ENCODE measurements around the gene RHBDF1.

The RHBDF1 gene

DNA sequence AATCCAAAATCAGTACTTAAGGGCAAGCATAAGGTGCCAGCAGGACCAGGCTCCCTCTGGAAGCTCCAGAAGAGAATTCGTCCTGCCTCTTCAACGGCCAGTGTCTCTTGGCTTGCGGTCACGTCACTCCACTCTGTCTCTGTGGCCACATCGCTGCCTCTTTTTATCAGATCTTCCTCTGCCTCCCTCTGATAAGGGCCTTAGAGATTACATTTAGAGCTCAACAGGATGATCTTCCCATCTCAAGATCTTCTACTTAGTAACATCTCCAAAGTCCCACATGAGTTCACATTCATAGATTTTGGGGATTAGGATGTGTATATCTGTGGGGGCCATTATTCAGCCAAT lies 22.5 kb upstream of the RHBDF1 start:
- Histone ChIP-seq H3K27ac (ENCODE audit: low read depth, low read length) (no peak overlapping the region), H2AFZ (ENCODE audit: low read length, unreplicated experiment) (no peak overlapping the region), H3K27me3 (ENCODE audit: insufficient read depth, low read length) (no peaks in the 10 kb centered on the region), H3K36me3 (ENCODE audit: insufficient read depth, low read length) (peaks cover 4% of the 10 kb centered on the region; the same call in 1 of the 2 replicates), H3K4me3 (ENCODE audit: low read depth, low read length) (no peak overlapping the region), H3K79me2 (ENCODE audit: control insufficient read depth, insufficient read depth, low read length, unreplicated experiment) (no peaks in the 10 kb centered on the region), H3K4me1 (ENCODE audit: control insufficient read depth, insufficient read depth, low read length, unreplicated experiment) (peaks cover 11% of the 10 kb centered on the region)

DNA sequence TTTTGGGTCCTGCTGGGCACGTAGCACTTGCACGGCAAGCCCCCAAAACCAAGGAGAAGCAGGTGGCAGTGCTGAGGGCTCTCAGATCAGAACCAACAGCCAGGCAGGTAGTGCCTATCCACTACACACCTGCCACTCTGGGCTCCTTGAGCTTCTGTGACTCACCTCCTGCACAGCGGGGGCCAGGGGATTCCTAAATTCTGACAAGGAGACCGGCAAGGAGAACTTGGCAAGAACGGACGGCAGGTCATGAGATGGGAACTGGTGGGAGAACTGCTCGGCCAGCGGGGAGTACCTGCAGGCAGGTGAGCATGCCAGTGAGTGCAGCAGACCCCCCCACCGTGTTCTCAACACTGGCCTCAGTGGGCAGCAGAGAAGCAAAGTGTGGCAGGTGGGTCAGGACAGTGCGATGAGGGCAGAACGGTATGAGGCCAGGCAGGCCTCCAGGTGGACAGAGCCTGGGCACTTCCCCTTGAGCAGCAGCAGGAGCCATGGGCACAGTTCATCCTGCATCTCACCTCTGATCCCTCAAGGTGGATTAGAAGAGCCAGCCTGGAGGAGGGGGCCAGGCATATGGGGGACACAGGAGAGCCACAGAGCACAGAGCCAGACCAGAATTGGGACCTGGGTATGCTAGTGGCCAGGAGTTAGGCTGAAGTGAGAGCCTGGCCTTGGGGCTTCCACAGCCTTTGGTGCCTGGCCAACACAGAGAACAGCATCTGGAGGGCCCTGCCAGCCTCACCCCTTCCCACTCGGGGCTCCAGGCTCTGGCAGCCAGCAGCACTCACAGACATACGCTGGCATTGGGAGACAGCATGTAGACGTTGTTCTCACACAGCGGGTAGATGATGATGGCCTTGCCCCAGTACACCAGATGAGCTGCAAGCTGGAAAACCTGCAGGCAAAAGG lies 20.3 kb upstream of the RHBDF1 start:
- no peaks in the 10 kb centered on the region for H3K79me2 ChIP-seq (ENCODE audit: control insufficient read depth, insufficient read depth, low read length, unreplicated experiment)
- no peak overlapping the region for H2AFZ ChIP-seq (ENCODE audit: low read length, unreplicated experiment)
- H3K4me1 ChIP-seq (ENCODE audit: control insufficient read depth, insufficient read depth, low read length, unreplicated experiment), result peaks cover 11% of the 10 kb centered on the region
- H3K4me3 ChIP-seq (ENCODE audit: low read depth, low read length), result no peak overlapping the region
- no peaks in the 10 kb centered on the region for H3K27me3 ChIP-seq (ENCODE audit: insufficient read depth, low read length)
- no peak overlapping the region for H3K27ac ChIP-seq (ENCODE audit: low read depth, low read length)
- peaks cover 7% of the 10 kb centered on the region; the same call in 1 of the 2 replicates for H3K36me3 ChIP-seq (ENCODE audit: insufficient read depth, low read length)

DNA sequence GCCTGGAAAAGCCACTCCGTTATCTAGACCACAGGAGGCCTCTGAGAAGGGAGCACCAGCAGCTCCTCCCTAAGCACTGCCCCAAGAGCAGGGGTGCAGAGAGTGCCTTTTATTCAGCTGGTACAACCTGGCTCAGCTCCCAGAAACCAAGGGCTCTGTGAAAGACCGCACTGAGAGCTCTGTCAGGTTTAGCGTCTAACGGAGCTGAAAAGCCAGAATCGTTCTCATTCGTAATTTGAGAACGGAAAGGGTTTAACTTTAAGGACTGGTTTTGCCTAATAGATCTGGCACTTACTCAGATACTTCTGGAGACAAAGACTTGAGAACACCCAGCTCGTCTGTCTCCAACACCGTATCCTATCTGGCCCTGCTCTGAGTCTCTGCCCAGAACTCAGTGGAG lies 19.1 kb upstream of the RHBDF1 start:
- H3K79me2 ChIP-seq (ENCODE audit: control insufficient read depth, insufficient read depth, low read length, unreplicated experiment), result no peaks in the 10 kb centered on the region
- no peaks in the 10 kb centered on the region for H3K27me3 ChIP-seq (ENCODE audit: insufficient read depth, low read length)
- H3K36me3 ChIP-seq (ENCODE audit: insufficient read depth, low read length), result peaks cover 7% of the 10 kb centered on the region; the same call in 1 of the 2 replicates
- no peak overlapping the region for H2AFZ ChIP-seq (ENCODE audit: low read length, unreplicated experiment)
- H3K4me3 ChIP-seq (ENCODE audit: low read depth, low read length), result no peak overlapping the region
- H3K27ac ChIP-seq (ENCODE audit: low read depth, low read length), result no peak overlapping the region
- peaks cover 11% of the 10 kb centered on the region for H3K4me1 ChIP-seq (ENCODE audit: control insufficient read depth, insufficient read depth, low read length, unreplicated experiment)

DNA sequence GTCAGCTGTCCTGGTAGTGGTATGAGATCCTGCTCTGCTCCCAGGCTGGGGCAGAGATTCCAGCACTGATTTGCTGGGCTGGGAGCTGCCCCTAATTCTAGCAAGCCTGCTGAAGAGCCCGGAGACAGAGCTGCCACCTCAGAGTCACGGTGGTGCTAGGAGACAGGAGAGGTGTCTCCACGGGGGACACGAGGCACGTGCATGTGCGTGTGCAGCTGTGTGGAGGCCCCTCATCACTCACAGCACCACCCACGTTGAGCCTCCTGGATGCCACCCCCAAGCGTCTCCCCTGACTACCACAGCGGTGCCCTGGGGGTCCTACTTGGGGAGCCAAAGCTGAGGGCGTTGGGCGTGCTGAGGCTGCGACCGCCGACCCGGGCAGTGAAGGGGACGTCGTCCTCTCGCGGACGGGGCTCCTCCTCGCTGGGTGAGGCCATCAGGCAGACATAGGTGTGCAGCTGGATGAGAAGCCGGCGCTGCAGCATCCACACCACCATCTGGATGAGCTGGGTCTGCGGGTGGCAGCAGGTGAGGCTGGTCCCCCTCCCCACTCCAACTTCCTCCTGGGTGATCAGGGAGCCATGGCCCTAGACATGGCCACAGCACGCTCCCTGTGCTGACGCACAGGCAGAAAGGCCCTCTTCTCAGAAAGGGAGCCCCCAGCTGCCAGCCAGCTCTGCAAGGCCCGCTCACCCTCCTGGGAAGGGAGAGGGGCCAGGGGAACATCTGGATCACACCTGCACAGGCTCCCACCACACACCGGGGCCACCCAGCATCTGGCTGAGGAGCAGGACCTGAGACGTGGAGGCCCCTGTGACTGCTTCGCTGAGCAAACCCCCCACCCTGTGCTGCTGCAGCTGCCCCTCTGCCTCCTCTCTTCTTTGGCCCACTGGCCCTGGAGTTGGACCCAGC lies 17.2 kb upstream of the RHBDF1 start:
- no peak overlapping the region for H3K4me3 ChIP-seq (ENCODE audit: low read depth, low read length)
- H3K36me3 ChIP-seq (ENCODE audit: insufficient read depth, low read length), result peaks cover 4% of the 10 kb centered on the region; the same call in 1 of the 2 replicates
- H2AFZ ChIP-seq (ENCODE audit: low read length, unreplicated experiment), result no peak overlapping the region
- H3K27me3 ChIP-seq (ENCODE audit: insufficient read depth, low read length), result no peaks in the 10 kb centered on the region
- H3K79me2 ChIP-seq (ENCODE audit: control insufficient read depth, insufficient read depth, low read length, unreplicated experiment), result no peaks in the 10 kb centered on the region
- H3K27ac ChIP-seq (ENCODE audit: low read depth, low read length), result no peak overlapping the region
- peaks cover 18% of the 10 kb centered on the region for H3K4me1 ChIP-seq (ENCODE audit: control insufficient read depth, insufficient read depth, low read length, unreplicated experiment)

DNA sequence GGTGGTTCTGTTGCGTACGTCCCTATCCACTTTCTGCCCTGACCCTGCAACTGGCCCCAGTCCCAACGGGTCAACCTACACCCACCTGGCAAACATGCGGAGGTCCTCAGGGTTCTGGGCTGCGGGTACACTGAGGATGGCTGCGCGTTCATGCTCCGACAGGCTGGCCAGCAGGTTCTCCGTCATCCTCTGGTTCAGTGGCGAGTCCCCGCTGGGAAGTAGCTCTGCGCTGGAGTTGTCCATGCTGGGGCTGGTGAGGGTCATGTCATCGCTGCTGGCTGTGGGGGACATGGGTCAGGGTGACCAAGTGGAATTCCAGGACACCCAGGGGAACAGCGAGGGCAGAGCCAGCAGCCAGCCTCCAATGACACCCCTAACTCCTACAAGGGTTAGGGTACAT lies 16.2 kb upstream of the RHBDF1 start:
- Histone ChIP-seq H3K4me1 (ENCODE audit: control insufficient read depth, insufficient read depth, low read length, unreplicated experiment) (peaks cover 19% of the 10 kb centered on the region), H2AFZ (ENCODE audit: low read length, unreplicated experiment) (no peak overlapping the region), H3K27ac (ENCODE audit: low read depth, low read length) (no peak overlapping the region), H3K79me2 (ENCODE audit: control insufficient read depth, insufficient read depth, low read length, unreplicated experiment) (no peaks in the 10 kb centered on the region), H3K36me3 (ENCODE audit: insufficient read depth, low read length) (peaks cover 4% of the 10 kb centered on the region; the same call in 1 of the 2 replicates), H3K27me3 (ENCODE audit: insufficient read depth, low read length) (no peaks in the 10 kb centered on the region), H3K4me3 (ENCODE audit: low read depth, low read length) (no peak overlapping the region)

DNA sequence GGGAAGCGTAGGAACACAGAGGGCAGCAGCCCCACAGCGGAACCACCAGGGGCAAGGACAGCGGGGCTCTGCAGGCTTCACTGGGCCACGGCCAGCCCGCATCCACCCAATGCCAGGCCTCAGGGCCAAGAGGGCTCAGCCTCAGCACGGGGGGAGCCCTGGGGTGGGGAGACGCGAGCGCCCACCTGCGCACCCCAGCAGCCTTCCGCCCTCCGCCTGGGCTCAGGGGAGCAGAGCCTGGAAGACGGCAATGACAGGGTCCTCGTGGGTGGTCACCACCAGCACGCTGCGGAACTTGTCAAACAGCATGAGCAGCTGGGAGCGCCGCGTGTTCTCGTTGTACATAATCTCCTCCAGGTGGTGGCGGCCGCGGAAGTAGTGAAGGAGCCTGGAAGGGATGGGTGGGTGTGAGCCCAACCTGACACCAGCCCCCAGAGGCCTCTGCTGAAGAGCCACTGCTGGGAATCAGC lies 14.1 kb upstream of the RHBDF1 start:
- no peaks in the 10 kb centered on the region for H3K27me3 ChIP-seq (ENCODE audit: insufficient read depth, low read length)
- no peak overlapping the region for H2AFZ ChIP-seq (ENCODE audit: low read length, unreplicated experiment)
- no peaks in the 10 kb centered on the region for H3K79me2 ChIP-seq (ENCODE audit: control insufficient read depth, insufficient read depth, low read length, unreplicated experiment)
- H3K4me3 ChIP-seq (ENCODE audit: low read depth, low read length), result no peak overlapping the region
- no peak overlapping the region for H3K27ac ChIP-seq (ENCODE audit: low read depth, low read length)
- peaks cover 32% of the 10 kb centered on the region for H3K4me1 ChIP-seq (ENCODE audit: control insufficient read depth, insufficient read depth, low read length, unreplicated experiment)
- H3K36me3 ChIP-seq (ENCODE audit: insufficient read depth, low read length), result peaks cover 4% of the 10 kb centered on the region; the same call in 1 of the 2 replicates

DNA sequence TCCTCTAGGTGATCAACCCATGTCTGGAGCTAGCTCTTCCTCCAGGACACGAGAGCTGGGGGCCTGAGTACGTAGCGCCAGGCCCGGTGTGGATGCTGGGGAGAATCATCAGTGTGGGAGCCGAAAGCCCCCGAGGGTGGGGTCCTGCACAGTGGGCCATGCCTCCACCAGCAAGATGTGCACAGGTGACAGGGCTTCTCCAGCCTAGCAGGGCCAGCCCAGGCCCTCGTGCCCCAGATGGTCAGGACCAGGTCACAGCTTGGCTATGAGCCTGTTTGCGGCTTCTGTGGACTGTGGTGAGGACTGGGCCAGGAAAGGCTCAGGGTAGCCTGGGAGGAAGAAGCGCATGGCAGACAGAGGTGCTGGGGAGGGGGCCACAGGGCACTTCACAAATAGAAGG lies 13.4 kb upstream of the RHBDF1 start:
- H3K27ac ChIP-seq (ENCODE audit: low read depth, low read length), result no peak overlapping the region
- peaks cover 4% of the 10 kb centered on the region; the same call in 1 of the 2 replicates for H3K36me3 ChIP-seq (ENCODE audit: insufficient read depth, low read length)
- H3K4me3 ChIP-seq (ENCODE audit: low read depth, low read length), result no peak overlapping the region

DNA sequence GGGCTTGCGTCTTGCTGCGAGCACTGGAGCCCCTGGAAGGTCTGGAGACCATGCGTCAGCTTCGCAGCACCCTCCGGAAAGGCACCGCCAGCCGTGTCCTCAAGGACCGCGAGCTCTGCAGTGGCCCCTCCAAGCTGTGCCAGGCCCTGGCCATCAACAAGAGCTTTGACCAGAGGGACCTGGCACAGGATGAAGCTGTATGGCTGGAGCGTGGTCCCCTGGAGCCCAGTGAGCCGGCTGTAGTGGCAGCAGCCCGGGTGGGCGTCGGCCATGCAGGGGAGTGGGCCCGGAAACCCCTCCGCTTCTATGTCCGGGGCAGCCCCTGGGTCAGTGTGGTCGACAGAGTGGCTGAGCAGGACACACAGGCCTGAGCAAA lies 13.0 kb upstream of the RHBDF1 start:
- Histone ChIP-seq H3K36me3 (ENCODE audit: insufficient read depth, low read length) (peaks cover 4% of the 10 kb centered on the region; the same call in 1 of the 2 replicates), H3K4me3 (ENCODE audit: low read depth, low read length) (no peak overlapping the region), H3K4me1 (ENCODE audit: control insufficient read depth, insufficient read depth, low read length, unreplicated experiment) (peaks cover 35% of the 10 kb centered on the region), H3K79me2 (ENCODE audit: control insufficient read depth, insufficient read depth, low read length, unreplicated experiment) (no peaks in the 10 kb centered on the region), H3K27ac (ENCODE audit: low read depth, low read length) (peak overlapping the region; percentile 48), H2AFZ (ENCODE audit: low read length, unreplicated experiment) (no peak overlapping the region), H3K27me3 (ENCODE audit: insufficient read depth, low read length) (no peaks in the 10 kb centered on the region)

More for the DNA sequence above, 13.4 kb upstream of the RHBDF1 start:
- H2AFZ ChIP-seq (ENCODE audit: low read length, unreplicated experiment), result no peak overlapping the region
- H3K4me1 ChIP-seq (ENCODE audit: control insufficient read depth, insufficient read depth, low read length, unreplicated experiment), result peaks cover 35% of the 10 kb centered on the region
- no peaks in the 10 kb centered on the region for H3K27me3 ChIP-seq (ENCODE audit: insufficient read depth, low read length)
- no peaks in the 10 kb centered on the region for H3K79me2 ChIP-seq (ENCODE audit: control insufficient read depth, insufficient read depth, low read length, unreplicated experiment)

DNA sequence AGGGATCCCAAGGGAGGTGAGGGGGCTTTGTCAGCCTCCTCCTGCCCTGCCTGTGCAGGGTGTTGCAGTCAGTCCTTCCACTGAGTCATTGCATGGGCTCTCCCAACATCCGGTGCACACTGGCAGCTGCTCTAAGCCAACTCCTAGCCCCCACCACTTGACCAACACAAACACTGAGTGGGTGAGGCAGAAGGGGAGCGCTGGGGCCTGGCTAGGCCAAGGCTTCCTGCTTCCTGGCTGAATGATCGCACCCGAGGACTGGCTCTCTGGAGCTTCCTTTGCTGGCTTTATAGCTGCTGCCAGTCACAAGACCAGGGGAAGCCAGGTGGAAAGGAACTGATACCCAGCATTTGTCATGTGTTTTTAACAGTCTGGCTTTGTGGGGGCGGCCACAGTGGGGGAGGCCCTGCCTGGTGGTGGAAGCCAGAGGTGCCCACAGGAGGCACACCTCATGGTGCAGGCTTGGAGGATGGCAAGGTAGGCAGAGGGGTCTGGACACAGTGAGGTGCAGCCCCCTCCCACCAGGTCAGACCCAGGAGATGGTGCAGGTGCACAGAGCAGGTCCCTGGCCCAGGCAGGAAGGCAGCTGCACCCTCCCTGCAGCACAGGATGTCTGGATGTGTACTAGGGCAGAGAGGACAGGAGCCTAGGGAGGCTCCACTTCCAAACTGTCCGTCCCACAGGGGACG lies 12.4 kb upstream of the RHBDF1 start:
- Histone ChIP-seq H3K27me3 (ENCODE audit: insufficient read depth, low read length) (no peaks in the 10 kb centered on the region), H3K27ac (ENCODE audit: low read depth, low read length) (peak overlapping the region; percentile 60), H3K79me2 (ENCODE audit: control insufficient read depth, insufficient read depth, low read length, unreplicated experiment) (peaks cover 5% of the 10 kb centered on the region), H2AFZ (ENCODE audit: low read length, unreplicated experiment) (no peak overlapping the region), H3K4me1 (ENCODE audit: control insufficient read depth, insufficient read depth, low read length, unreplicated experiment) (peaks cover 35% of the 10 kb centered on the region), H3K36me3 (ENCODE audit: insufficient read depth, low read length) (peaks cover 4% of the 10 kb centered on the region; the same call in 1 of the 2 replicates), H3K4me3 (ENCODE audit: low read depth, low read length) (no peak overlapping the region)

Data from ACC112 (cell line).